ENCODE data around the gene STK17B.
"Not testable (repeated sequence)": the region's sequence is repeated elsewhere in the genome, so short reads cannot be mapped to it uniquely, and the experiment has no call there.

DNA sequence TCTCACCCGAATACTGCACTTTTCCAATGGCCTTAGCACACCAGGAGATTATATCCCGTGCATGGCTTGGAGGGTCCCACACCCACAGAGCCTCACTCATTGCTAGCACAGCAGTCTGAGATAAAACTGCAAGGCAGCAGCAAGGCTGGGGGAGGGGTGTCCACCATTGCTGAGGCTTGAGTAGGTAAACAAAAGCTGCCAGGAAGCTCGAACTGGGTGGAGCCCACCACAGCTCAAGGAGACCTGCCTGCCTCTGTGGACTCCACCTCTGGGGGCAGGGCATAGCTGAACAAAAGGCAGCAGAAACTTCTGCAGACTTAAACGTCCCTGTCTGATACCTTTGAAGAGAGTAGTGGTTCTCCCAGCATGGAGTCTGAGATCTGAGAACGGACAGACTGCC, 81.9 kb downstream of the STK17B start:
- TF ChIP-seq EZH2 (conservative IDR thresholded peaks at IDR 0.05; ENCODE audit: low read depth, low read length); ZNF549 (CRISPR knock-in tag; IDR thresholded peaks at IDR 0.05); ZNF513 (CRISPR knock-in tag; conservative IDR thresholded peaks at IDR 0.05): not testable (repeated sequence)
- TF ChIP-seq, protein P1, sequence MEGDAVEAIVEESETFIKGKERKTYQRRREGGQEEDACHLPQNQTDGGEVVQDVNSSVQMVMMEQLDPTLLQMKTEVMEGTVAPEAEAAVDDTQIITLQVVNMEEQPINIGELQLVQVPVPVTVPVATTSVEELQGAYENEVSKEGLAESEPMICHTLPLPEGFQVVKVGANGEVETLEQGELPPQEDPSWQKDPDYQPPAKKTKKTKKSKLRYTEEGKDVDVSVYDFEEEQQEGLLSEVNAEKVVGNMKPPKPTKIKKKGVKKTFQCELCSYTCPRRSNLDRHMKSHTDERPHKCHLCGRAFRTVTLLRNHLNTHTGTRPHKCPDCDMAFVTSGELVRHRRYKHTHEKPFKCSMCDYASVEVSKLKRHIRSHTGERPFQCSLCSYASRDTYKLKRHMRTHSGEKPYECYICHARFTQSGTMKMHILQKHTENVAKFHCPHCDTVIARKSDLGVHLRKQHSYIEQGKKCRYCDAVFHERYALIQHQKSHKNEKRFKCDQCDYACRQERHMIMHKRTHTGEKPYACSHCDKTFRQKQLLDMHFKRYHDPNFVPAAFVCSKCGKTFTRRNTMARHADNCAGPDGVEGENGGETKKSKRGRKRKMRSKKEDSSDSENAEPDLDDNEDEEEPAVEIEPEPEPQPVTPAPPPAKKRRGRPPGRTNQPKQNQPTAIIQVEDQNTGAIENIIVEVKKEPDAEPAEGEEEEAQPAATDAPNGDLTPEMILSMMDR (CRISPR knock-in tag; IDR thresholded peaks at IDR 0.05) = not testable (repeated sequence)

Data from HepG2 (cell line).